GM21619 (cell line): Measurements from ENCODE around the gene IQSEC3.

Experiments used
- ATAC-seq: cut with Tn5 transposase; IDR thresholded peaks from one replicate; pipeline ENCODE4 v1.9.1; 2021; ENCODE audit not compliant: unreplicated experiment

IQSEC3 gene

DNA sequence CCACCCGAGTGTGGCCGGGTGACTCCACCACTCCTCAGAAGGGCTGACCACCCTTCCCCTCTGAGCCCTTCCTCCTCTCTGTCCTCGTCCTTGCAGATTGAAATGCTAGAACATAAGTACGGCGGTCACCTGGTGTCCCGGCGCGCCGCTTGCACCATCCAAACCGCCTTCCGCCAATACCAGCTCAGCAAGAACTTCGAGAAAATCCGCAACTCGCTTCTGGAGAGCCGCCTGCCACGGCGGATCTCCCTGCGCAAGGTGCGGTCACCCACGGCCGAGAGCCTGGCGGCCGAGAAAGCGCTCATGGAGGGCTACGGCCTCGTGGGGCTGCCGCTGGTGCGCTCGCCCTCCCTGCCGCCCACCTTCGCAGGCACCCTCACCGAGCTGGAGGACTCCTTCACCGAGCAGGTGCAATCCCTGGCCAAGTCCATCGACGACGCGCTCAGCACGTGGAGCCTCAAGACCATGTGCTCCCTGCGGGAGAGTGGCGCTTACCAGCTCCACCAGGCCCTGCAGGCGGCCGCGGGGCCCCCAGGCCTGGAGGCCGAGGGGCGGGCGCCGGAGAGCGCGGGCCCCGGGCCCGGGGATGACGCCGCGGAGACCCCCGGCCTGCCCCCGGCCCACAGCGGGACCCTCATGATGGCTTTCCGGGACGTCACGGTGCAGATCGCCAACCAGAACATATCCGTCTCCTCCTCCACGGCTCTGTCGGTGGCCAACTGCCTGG is 71.8 kb downstream of the IQSEC3 start:
- ATAC-seq: no peak

DNA sequence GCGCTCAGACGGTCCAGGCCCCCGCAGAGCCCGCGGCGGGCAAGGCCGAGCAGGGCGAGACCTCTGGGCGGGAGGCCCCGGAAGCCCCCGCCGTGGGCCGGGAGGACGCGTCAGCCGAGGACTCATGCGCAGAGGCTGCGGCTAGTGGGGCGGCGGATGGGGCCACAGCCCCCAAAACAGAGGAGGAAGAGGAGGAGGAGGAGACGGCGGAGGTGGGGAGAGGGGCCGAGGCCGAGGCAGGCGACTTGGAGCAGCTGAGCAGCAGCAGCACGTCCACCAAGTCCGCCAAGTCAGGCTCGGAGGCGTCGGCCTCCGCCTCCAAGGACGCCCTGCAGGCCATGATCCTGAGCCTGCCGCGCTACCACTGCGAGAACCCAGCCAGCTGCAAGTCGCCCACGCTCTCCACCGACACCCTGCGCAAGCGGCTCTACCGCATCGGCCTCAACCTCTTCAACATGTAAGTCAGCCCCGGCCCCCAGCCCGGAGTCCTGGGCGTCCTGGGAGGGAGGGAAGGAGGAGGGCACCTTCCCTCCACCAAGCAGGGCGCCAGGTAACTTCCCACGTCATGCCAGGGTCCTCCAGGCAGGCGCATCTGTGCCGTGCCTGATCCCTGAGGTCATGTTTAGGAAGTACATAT is 72.4 kb downstream of the IQSEC3 start:
- ATAC-seq: no peak

DNA sequence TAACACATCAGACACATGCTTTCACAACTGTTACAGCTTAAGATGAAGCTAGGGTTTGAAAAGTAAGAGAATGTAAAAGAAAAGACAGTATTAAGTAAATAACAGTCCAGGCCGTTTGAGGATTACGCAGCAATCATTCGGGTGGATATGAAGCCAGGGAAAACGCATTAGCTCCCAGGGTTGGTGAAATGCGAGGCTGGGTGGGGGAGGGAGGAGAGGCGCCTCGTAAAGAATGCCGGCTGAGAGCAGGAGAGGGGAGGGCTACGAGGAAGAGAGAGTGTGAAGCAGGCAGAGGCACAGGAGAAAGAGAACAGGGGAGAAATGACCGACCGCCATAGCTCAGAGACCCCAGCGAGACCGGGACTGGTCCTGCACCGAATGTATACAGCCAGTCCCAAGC is 73.0 kb downstream of the IQSEC3 start:
- ATAC-seq: no peak

DNA sequence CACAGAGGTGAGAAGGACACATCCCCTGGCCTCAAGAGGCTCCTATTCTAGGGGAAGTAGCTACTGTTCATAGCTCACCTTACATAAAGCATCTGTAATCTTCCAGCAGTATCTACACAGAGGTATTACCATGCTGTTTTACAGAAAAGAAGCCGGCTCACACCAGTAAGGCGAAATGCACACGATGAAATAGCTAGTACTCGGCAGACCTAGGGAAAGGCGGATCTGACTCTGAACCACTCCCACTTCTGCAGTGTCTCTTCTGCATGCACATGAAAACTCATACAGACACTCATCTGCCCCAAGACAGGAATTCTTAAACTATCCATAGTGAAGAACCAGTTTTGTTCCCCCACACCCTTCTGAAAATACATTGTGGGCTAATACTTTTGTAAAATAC is 73.6 kb downstream of the IQSEC3 start:
- ATAC-seq: no peak

DNA sequence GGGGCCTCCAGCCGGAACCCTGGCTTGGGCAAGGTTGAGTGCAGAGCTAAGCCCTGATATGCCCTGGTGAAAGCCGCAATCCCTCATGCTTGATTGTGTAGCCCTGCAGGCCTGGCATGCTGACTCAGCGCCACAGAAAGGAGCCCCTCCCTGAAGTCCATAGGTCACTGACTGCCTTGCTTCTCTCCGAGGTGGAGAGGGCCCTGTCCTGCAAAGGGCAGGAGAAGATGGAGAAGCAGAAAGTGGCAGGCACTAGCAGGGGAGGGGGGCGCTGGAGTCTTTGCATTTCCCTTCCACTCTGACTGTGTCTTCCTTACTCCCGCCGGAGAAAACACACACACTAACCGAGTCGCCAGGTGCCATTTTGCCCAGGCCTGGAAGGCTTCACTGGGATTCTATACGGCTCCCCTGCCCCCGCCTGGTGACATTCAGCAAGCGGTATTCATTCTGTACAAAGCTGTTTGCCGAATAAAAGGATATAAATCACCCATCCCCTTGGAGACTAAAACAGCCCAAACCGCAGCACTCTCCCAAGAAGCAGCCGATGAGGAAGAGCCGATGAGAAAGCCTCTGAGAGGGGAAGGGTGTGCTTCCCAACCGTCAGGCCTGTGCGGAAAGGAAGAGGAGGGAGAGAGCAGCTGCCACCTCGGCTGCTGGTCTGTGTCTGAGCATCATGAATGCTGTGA is 77.5 kb downstream of the IQSEC3 start:
- no peak for ATAC-seq

DNA sequence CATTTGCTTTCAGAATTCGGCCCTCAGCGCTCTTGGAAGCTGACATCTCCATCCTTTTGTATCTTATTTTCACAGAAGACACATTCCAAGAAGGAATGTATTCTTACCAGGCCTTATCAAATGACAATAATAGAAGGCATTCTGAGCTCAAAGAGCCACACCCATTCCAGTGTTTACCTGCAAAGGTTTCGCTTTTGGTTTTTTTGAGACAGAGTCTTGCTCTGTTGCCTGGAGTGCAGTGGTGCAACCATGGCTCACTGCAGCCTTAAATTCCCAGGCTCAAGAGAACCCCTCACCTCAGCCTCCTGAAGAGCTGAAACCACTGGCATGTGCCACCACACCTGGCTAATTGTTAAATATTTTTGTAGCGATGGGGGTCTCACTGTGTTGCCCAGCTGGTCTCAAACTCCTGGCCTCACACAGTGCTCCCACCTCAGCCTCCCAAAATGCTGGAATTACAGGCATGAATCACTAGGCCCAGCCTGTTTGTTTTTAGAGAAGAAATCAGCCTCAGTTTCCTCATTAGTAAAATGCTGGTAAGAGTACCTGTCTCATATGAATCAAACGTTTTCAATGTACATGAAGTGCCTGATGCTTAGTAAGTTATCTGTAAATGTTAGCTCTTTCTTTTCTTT is 78.2 kb downstream of the IQSEC3 start:
- ATAC-seq: no peak

DNA sequence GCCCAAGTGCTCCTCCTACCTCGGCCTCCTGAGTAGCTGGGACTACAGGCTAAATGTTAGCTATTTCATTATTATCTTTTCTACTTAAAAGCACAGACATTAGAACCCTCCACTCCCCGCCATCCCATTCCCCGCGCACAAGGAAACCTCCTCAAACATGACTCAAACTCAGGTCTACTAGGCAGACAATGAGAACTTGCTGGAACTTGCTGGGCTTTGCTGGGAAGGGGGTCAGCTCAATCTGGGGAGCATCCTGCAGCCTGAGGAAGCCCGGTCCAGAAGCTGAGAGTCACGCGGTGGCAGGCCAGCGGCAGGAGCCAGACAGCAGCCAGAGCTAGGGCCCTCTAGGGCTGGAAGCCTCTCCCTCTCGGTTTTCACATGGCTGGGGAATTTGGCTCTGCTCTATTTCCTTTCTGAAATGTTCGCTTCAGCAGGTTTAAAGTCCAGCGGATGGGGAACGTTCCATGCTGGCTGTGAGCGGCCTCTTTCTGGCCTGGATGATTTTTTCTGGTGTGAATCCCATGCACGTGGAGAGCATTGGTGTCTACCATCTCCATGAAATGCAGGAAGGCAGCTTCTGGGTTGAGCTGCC is 78.9 kb downstream of the IQSEC3 start:
- no peak for ATAC-seq

DNA sequence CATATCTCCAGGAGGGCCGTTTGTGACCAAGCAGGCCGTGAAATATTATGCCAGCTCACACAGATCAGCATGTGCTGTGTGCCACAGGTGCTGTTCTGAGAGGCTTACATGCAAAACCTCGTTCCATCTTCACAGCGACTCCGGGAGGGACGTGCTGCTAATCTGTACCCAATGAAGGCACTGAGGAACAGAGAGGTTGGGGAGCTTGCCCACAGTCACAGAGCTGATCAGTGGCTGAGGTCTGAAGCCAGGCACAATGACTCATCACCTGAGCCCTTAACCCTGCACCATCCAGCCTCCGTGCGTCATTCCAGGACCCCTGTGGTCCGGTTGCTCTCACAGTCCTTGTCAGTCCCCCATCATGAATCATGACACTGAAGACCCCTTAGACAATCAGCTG is 80.7 kb downstream of the IQSEC3 start:
- no peak for ATAC-seq

DNA sequence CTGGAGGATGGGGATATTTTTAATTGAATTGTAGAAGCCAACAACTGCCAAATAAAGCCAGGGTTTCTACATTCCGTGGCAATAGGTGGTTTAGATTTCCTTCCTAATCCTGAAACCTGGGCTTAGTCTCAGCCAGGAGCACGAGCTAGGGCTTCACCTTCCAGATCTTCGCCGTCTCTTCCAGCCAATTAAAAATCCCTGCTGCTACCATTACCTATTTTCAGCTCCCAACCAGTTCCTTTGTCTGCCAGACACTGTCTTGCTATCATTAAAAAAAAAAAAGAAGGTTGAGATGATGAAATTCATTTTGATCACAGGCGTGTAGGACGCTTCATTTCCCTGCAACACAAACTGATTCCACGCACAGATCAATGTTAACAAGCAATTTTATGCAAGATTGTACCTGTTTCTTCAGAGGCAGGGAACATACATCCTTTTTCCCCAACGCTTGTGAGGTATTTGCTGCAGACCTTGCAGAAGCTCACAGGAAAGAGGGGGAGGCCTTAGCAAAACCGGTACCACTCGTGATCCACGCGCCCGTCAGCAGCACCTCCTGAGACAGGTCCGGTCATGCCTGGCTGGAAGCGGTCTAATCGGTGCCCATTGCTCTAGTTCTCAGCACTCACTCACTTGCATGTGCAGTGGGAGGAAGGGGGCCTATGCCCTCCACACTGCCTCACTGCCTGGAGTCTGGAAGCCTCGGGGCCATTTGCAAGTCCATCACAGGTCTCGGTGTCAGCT is 82.3 kb downstream of the IQSEC3 start:
- no peak for ATAC-seq

DNA sequence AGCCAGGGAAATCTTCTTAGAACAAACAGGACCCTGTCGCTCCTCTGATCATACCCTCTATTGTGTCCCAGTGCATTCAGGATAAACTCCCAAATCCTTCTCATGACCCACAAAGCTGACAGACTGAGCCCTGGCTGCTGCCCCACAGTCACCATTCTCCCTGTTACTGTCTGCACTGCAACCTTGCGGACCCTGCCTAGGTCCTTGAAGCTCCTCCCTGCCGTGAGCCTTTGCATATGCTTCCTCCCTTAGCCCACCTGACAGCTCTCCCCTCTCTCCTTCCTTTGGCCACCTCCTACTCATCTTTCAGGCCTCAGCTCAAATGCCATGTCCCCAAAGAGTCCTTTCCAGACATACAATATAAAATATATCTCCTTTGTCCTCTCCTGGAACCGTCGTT is 85.0 kb downstream of the IQSEC3 start:
- ATAC-seq: no peak

DNA sequence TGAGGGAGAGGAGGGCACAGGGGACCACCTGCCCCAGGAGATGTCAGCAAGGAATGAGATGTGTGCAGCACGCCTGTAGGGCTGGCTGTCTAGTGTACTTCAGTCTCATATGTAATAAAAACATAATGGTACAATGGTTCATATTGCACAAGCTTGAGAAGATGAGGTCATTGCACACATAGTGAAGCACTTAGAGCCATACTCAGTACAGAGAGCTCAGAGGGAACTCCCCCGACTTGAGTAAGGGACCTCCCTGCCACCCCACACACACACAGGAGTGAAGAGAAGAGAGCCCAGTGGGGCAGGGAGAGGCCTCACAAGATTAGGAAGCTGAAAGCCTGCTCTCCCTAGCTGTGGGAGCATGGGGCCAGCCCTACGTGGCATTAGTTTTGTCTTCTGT is 85.9 kb downstream of the IQSEC3 start:
- no peak for ATAC-seq

DNA sequence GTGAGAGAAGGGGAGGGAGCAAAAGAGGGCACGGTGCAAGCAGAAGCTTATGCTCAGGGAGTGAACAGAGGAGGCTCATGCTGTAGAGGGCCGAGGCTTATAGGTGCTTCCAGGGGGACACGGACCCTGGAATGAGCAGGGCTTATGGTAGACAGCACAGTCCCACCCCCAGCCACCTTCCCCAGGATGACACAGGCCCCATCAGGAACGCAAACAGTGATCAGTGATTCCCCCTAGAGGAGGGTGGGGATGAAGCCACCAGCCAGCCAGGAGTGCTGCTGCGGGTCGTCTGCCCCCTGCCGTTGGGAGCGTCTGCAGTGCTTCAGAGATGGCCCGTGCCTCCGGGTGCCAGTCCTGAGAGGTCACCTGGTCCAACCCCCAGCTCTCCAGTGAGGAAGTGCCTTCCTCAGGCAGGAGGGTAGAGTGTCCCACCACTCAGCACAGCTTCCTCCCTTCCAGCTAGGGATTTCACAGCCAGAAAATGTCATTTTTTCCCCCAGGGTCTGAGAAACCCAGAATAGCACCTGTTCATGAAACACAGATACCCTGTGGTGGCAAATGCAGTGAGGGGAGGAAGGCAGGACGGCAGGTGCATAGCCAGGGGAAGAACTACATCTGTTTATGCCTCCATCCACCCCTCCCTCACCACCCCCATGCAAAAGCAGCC is 86.6 kb downstream of the IQSEC3 start:
- no peak for ATAC-seq

DNA sequence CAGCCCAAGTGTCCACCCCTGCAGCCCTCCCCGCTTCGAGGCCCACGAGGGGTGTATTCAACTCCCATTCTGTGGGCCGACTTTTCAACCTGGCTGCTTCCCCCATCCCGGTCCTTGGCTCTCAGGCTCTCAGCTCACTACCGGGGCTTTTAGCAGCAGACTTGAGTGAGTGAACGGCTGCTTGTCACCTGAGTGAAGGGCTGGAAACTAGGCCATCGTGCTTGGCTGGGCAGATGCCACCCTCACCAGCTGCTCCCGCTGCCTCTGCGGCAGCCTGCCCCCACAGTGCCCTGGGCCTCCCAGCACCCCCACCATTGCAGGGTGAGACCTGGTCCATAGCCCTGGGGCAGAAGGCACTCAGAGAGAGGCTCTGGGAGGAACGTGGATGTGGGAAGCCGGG is 87.5 kb downstream of the IQSEC3 start:
- ATAC-seq: no peak

DNA sequence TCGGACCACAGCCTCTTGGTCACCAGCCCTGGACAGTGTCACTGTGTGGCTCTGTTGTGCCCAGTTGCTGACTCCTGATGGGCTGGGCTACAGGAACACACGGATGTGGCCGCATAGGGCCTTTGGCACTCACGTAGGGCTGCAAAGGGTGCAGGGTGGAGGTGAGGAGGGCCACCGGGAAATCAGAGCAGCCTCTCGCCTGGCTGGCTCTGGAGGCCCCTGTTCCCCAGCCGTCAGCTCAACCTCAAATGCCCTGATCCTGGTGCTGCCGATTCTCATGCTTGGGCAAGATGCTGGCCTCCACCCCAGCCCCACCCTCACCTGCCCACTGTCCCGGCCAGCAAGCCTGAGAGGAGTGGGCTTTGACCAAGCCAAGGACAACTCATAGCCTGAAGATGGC is 88.4 kb downstream of the IQSEC3 start:
- ATAC-seq: no peak

DNA sequence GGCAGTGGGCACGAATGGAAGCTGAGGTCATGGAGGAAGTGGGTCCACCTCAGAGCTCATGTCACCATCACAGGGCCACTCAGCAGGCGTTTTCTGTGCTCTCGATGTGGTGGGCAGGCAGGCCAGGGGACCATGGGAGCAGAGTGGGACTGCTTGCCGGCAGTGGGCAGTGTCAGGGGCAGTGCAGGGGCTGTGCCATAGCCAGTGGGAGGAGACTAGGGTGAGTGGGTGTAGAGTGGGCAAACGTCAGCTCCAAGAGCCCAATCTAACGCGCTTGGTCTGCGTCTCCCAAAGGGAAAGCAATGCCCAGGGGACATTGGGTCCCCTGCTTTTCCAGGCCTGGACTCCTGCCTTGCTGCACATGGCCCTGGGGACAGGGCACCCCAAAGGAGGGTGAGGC is 89.1 kb downstream of the IQSEC3 start:
- no peak for ATAC-seq

DNA sequence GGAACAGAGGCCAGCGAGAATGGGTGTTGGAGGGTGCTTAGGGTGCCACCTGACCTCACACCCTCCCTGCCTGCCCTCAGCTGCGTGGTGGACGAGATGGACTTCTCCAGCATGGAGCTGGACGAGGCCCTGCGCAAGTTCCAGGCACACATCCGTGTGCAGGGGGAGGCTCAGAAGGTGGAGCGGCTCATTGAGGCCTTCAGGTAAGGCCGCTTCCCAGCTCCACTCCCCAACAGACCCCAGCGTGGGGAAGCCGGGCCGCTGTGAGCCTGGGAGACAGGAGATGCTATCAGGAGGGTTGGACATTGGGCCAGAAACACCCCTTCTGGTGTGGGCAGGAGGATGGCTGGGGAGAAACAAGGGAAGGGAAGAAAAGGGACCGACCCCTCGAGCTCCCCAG is 90.4 kb downstream of the IQSEC3 start:
- no peak for ATAC-seq

DNA sequence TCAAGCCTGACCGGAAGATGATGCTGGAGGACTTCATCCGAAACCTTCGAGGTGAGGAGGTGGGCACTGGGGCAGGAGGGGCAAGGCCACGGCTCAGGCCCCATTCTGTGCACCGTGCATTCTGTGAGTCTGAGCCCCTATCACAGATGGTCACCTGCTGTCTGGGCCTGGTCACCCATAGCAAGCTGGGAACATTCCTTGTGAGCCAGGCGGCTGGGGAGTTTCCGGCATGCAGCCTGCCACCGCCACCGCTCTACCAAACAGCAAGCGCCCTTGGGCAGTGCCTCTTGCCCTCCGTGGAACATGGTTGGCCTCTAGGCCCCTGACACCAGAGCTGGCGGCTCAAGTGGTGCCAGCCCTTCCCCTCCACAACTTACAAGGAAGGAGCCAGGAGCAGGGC is 91.1 kb downstream of the IQSEC3 start:
- no peak for ATAC-seq

DNA sequence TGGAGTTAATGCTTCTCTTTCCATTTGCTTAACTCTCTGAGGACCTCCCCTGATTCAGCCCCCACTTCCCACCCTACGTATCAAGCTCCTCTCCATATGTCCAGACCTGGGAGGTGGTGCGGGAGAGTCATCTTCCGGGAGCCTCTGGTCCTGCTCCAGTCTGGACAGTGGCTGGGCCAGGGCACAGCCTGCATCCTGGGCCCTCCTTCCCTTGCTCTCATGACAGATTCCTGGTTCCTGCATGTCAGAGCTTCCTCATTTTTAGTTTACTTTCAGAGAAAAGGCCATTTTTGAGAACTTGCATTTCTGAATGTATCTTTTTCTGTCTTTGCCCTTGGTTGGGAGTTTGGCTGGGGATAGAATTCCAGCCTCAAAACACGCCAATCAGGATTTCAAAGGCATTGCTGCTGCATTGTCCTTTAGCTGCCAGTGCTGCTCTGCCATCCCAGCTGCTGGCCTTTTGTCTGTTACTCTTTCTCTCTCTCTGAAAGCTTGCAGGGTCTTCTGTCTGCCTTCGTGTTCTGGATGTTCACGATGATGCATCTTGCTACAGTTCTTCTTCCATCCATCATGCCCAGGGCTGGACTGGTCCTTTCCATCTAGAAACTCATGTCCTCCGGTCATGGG is 92.7 kb downstream of the IQSEC3 start:
- no peak for ATAC-seq

DNA sequence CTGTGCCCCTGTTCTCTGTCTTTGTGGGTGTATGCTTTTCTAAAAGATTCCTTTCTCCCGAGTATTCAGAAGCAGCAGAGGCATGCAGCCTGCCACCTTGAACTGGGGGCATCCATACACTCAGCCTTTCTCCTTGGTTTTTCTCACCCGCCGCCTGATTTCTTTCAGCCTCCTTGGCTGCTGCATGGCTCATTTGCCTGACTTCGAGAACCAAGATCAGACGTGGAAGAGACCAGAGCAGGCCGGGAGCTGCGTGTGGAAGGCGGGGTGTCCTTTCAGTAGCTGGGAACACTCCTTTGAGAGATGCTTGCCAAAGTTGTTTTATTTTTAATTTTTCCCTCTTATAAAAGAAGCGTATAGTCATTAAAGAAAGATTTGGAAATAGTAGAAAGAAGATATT is 94.3 kb downstream of the IQSEC3 start:
- ATAC-seq: no peak

DNA sequence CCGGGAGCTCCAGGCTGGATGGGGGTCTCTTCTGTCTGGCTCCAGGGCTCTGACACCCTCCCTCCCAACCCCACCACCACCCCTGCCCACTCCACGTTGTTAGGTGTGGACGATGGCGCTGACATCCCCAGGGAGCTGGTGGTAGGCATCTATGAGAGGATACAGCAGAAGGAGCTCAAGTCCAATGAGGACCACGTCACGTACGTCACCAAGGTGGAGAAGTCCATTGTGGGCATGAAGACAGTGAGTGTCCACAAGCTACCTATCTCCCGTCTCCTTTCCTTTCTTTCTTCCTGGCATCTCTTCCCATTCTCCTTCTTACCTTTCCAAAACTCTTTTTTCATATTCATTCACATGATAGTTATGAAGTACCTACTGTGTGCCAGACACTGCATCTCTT is 95.3 kb downstream of the IQSEC3 start:
- ATAC-seq: no peak
